ENCODE data around the gene RNFT2.
"Not testable (repeated sequence)": the region's sequence is repeated elsewhere in the genome, so short reads cannot be mapped to it uniquely, and the experiment has no call there.

Gene RNFT2

DNA sequence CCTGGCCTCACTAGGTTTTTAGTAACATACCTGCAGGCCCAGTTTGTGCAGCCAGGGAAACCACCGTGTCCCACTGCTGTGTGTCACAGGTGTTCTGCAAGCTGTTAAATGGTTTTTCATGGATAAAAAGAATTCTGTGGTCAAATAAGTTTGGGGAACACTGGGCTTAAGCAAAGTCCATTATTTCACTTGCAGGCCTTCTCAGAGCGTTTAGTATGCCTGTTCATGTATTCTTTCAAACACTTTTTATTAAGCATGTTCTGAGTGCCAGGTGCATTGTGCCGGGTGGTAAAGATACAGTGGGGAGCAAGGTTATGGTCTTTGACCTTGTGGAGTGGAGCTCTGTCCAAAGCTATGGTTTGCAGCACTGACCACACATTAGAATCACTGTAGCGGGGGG lies 7.4 kb downstream of the RNFT2 start:
- no peak for DNase-seq

- no peak for DNase-seq
Measured at GRCh38 chr12:116749884-116750283, 11.8 kb downstream of the RNFT2 start.

- no peak for DNase-seq
Measured at GRCh38 chr12:116750298-116750697, 12.2 kb downstream of the RNFT2 start.

GRCh38 chr12:116754097-116754496 lies 16.0 kb downstream of the RNFT2 start:
- not testable (repeated sequence) for DNase-seq

GRCh38 chr12:116754783-116755182 lies 16.7 kb downstream of the RNFT2 start:
- DNase-seq: not testable (repeated sequence)

DNA sequence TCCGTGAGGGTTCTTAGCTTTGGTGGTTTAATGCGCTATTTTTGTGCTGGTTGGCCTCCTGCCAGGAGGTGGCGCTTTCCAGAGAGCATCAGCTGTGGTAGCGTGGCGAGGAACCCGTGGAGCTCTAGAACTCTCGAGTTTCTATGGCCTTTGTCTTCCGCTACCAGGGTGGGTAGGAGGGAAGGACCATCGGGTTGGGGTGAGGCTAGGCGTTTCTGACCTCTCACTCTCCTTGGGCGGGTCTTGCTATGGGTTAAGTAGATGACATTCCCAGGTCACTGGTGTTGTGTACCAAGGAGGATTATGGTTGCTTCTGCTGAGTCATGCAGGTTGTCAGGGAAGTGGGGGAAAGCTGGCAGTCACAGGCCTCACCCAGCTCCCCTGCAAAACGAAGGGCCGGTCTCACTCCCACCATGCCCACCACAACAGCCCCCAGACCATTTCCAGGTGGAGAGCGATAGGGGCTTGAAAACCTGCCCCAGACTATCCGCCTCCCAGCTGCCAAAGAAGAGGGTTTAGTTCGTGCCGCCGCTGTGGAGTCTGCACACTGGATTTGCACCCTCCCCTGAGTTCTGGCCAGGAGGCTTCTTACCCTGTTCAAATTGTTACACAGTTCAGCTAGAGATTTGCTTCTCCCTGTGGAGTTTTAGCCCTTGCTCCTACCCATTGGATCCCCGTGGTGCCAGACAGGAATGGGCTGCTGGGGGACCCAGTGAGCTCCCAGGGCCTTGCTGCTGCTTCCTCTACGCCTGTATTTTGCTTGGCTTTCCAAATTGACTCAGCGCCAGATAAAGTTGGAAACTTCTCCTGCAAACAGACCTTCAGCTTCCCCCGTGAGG lies 21.9 kb downstream of the RNFT2 start:
- DNase-seq: no peak

DNA sequence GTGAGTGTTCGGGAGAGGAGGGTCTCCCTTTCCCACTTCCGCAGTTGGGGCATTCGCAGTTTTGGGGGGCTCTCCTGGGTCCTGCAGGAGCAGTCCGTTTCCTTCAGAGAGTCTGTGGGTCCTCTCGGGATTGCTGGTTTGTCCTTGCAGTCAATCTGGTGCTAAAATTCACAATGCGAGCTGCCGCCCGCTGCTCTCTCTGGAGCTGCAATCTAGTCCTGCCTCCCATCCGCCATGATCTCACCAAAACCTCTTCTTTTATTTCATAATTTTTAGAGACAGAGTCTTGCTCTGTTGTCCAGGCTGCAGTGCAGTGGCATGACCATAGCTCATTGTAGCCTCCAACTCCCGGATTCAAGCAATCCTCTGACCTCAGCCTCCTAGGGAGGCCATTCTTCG lies 22.5 kb downstream of the RNFT2 start:
- no peak for DNase-seq

GRCh38 chr12:116761499-116761898 lies 23.4 kb downstream of the RNFT2 start:
- DNase-seq: no peak

DNA sequence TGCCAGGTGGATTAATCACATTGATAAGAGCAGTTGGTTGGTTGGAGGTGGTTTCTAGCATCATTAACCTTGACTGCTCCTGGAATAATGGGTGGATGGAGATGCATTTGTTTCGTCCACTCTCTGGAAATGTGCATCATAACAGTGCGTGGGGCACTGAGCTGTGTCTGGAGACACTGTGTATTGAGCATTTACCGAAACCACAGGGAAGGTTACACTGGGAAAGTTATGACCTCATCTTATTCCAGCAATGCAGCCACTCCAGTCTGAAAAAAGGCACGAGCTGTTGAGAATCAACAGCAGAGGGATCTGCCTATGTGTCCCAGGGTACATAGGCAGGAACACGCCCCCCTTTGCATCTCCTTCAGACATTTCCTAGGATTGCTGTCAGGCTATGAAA lies 27.2 kb downstream of the RNFT2 start:
- no peak for DNase-seq

- DNase-seq: no peak
Measured at GRCh38 chr12:116766285-116766684, 28.2 kb downstream of the RNFT2 start.

GRCh38 chr12:116766746-116767145 lies 28.6 kb downstream of the RNFT2 start:
- no peak for DNase-seq

DNA sequence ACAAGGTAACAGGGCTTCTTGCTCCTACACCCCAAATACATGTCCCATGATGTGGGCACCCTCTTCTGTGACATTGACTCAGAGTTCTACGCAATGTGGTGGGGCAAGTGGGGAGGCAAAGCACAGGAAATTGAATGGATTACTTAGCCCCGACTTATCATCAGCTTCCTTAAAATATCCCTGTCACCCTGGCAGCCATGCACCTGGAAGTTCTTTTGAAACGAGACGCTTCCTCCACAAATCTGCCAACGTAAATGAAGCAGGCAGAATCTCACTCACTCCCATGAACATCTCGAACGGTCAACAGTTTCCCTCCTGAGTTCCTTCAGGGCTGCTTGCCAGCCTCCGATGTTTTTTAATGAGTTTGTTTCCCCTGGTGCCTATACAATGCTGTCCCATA lies 33.5 kb downstream of the RNFT2 start:
- no peak for DNase-seq

DNA sequence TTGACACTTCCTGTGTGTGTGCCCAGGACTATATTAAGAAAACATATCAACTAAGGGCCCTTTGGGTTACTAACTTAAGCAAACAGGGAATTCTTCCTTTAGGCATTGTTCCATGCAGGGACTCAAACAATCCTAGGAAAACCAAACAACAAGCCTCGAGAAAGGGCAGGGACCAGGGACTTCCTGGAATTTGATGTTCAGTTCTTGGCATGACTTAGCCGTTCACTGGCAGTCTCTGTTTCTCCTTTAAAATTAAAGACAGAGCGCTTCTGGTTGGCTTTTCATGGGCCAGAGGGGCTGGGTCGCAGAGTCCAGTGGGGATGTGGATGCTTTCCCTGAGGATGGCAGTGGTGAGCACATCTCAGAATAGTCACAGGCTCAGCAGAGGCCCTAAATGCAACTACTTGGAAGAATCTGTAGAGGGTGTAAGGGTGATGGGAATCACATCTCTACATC lies 35.2 kb downstream of the RNFT2 start:
- DNase-seq: no peak

DNA sequence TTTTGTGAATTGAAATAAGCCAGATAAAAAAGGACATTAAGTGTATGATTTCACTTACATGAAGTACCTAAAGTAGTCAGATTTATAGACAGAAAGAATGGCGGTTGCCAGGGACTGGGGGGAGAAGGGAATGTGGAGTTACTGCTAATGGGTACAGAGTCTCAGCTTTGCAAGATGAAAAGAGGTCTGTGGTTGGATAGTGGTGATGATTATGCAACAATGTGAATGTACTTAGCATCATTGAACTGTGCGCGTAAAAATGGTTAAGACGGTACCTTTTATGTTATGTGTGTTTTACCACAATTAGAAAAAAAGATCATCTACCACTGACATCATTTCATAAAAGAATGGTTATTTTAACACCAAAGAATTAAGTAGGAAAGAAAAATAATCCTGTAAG lies 35.9 kb downstream of the RNFT2 start:
- DNase-seq: no peak

DNA sequence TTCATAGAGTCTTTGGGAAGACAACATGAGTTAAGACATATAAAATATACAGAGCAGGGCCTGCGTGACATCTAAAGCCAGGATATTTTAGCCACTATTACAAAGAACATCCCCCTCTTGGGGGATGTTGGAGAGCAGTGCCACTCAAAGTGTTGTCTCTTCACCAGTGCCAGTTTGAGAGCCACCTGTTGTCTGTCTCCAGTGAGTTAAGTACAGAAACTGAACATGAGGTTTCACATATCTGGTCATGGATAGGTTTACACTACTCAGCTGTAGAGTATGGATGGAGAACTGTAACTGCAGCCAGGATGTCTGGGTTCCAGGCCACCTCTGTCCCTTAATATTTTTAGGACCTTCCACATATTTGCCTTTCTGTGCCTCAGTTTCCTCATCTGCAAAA lies 39.1 kb downstream of the RNFT2 start:
- no peak for DNase-seq

GRCh38 chr12:116779597-116779996 lies 41.5 kb downstream of the RNFT2 start:
- DNase-seq: no peak

- no peak for DNase-seq
Measured at GRCh38 chr12:116780942-116781341, 42.8 kb downstream of the RNFT2 start.

GRCh38 chr12:116783525-116784237 lies 45.6 kb downstream of the RNFT2 start:
- DNase-seq: no peak

- no peak for DNase-seq
Measured at GRCh38 chr12:116784238-116784612, 46.1 kb downstream of the RNFT2 start.

DNA sequence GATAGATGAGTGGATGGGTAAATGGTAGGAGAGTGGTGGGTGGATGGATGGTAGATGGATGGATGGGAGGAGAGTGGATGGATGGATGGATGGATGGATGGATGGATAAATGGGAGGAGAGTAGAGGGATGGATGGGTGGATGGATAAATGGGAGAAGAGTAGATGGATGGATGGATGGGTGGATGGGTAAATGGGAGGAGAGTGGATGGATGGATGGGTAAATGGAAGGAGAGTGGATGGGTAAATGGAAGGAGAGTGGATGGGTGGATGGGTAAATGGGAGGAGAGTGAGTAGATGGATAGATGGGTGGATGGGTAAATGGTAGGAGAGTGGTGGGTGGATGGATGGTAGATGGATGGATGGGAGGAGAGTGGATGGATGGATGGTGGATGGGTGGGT lies 51.4 kb downstream of the RNFT2 start:
- not testable (repeated sequence) for DNase-seq

- DNase-seq: no peak
Measured at GRCh38 chr12:116790066-116790465, 52.0 kb downstream of the RNFT2 start.

DNA sequence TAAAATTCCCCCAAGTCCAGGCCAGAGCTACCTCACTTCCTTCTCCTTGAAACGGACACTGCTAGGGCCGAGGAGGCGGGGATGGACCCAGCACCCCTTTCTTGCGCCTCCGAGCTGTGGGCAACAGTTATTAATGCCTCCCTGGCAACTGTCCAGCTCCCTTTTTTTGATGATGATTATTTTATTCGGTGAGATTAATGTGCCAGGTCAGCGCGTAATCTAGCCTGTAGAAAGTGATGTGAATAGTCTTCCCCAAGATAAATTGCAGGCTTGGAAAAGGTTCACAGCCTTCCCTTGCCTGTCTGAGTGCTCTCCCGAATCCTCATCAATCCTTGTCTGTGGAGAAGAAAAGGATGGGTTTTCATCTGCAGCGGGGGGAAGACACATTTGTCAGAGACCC lies 54.3 kb downstream of the RNFT2 start:
- no peak for DNase-seq

GRCh38 chr12:116794725-116795124 lies 56.6 kb downstream of the RNFT2 start:
- no peak for DNase-seq

DNA sequence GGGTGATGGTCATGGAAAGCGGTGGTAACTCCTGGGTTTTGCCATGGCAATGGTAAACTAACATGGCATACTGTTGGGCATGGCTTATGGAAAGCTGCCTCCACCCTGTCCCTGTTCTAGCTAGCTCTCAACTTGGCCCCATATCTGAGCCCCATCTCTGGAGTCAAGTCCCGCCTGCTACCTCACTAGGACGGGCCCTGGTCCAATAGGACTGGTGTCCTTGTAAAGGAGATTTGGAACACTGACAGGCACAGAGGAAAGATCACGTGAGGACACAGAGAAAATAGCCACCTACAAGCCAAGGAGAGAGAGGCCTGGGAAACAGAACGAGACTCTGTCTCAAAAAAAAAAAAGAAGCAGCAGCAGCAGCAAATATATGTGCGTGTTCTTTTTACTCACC lies 59.8 kb downstream of the RNFT2 start:
- no peak for DNase-seq
